Panc1 (cell line): ENCODE results near the gene PTPRE.

Source experiments
- SIN3A ChIP-seq: IDR thresholded peaks from 2 replicates; pipeline ENCODE4 v1.6.1; 2012; ENCODE audit warnings: low read depth, mild to moderate bottlenecking, low read length, moderate library complexity, borderline replicate concordance; ENCODE audit not compliant: insufficient read depth
- TCF7L2 ChIP-seq: IDR thresholded peaks from 2 replicates; pipeline ENCODE4 v1.6.1; 2011; ENCODE audit warnings: mild to moderate bottlenecking, low read depth, low read length, inconsistent platforms
- TF ChIP-seq, protein P1 (sequence below): fragments of 450-650 bp; IDR thresholded peaks from 2 replicates; pipeline ENCODE4 v1.5.1; 2017; ENCODE audit warnings: mild to moderate bottlenecking
- TF ChIP-seq, protein P2 (sequence below), 2 experiments: IDR thresholded peaks; 2 replicates each; pipeline ENCODE4 v1.6.1; 2011 to 2012; ENCODE audit warnings: low read depth in 2 of 2, control low read depth in 1 of 2, low read length in 1 of 2, mild to moderate bottlenecking in 1 of 2, moderate library complexity in 1 of 2; ENCODE audit not compliant: insufficient read depth in 1 of 2

DNA sequence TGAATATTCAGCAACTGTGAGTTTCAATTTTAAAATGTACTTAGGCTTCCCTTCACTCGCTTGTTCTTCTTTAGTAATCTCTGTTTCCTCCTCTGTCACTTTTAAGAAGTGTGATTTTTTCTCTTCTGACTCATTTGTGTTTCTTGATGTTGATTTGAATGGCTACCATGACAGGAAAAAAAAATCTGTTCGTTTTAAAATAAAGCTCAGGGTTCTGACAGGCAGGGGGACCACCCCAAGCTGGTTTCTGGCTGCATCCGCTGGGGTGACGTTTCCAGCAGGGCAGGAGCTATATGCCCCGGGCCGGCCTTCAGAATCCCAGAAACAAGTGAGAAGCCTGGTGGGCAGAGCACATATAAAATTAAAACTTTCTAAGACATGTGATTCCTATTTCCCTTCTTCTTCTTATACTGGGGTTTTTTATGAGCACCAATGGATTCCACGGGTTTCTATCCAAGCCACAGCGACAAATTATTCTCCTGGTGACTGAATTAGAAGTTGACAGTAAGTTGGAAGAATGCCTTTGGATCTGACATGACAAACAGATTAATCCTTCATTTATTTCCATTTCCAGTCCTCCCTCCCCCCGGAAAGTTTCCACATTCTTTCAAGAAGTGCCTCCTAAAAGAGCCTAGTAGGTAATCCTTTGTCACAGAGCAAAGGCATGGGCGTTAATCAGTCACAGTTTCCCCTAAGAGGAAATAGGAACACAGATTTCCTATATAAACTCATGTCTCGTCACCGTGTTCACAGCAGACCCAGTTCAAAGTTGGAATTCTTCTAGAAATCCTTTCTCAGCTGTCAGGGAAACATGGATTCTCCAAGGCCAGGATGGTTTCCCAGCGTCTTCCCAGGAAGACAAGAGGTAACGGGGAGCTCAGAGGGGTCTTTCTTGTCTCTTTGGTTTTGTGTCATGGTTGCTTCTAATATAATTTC, 79.9 kb downstream of the PTPRE start:
- TF ChIP-seq SIN3A (no peak), TCF7L2 (no peak)
- TF ChIP-seq, protein P1, sequence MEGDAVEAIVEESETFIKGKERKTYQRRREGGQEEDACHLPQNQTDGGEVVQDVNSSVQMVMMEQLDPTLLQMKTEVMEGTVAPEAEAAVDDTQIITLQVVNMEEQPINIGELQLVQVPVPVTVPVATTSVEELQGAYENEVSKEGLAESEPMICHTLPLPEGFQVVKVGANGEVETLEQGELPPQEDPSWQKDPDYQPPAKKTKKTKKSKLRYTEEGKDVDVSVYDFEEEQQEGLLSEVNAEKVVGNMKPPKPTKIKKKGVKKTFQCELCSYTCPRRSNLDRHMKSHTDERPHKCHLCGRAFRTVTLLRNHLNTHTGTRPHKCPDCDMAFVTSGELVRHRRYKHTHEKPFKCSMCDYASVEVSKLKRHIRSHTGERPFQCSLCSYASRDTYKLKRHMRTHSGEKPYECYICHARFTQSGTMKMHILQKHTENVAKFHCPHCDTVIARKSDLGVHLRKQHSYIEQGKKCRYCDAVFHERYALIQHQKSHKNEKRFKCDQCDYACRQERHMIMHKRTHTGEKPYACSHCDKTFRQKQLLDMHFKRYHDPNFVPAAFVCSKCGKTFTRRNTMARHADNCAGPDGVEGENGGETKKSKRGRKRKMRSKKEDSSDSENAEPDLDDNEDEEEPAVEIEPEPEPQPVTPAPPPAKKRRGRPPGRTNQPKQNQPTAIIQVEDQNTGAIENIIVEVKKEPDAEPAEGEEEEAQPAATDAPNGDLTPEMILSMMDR = no peak
- TF ChIP-seq, protein P2, sequence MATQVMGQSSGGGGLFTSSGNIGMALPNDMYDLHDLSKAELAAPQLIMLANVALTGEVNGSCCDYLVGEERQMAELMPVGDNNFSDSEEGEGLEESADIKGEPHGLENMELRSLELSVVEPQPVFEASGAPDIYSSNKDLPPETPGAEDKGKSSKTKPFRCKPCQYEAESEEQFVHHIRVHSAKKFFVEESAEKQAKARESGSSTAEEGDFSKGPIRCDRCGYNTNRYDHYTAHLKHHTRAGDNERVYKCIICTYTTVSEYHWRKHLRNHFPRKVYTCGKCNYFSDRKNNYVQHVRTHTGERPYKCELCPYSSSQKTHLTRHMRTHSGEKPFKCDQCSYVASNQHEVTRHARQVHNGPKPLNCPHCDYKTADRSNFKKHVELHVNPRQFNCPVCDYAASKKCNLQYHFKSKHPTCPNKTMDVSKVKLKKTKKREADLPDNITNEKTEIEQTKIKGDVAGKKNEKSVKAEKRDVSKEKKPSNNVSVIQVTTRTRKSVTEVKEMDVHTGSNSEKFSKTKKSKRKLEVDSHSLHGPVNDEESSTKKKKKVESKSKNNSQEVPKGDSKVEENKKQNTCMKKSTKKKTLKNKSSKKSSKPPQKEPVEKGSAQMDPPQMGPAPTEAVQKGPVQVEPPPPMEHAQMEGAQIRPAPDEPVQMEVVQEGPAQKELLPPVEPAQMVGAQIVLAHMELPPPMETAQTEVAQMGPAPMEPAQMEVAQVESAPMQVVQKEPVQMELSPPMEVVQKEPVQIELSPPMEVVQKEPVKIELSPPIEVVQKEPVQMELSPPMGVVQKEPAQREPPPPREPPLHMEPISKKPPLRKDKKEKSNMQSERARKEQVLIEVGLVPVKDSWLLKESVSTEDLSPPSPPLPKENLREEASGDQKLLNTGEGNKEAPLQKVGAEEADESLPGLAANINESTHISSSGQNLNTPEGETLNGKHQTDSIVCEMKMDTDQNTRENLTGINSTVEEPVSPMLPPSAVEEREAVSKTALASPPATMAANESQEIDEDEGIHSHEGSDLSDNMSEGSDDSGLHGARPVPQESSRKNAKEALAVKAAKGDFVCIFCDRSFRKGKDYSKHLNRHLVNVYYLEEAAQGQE (IDR thresholded peaks at IDR 0.05; ENCODE audit: insufficient read depth in 1 of 2, low read depth in 2 of 2, low read length in 1 of 2) = no peak
